Muscle of back (tissue), 11 donors: Measurements from ENCODE around the gene CRTC1. TPM values are rescaled to one million over a fixed set of nuclear protein-coding genes. Genes with fewer than 3 reads are reported as not detected.

Source experiments
- DNase-seq, 3 donors: peaks; one replicate each; pipeline versions ENCODE4 v3.0.0 to v3.0.0-alpha.2; 2013
- polyA plus RNA-seq, 10 donors: library from polyadenylated mRNA; unstranded; fragments of 120-200 nt; gene quantifications; one replicate each; pipeline ENCODE4 v1.2.1, GENCODE V29; 2013; ENCODE audit not compliant: insufficient read length in 10 of 10

The CRTC1 gene
- polyA plus RNA-seq, 10 donors, result 10.5 to 14.4 (median 11.5) TPM

GRCh38 chr19:18650468-18651041 lies 32.9 kb upstream of the CRTC1 start:
- peak; percentile 38 to 91 (median 73) for DNase-seq

- DNase-seq, result no peak
These were observed 32.2 kb upstream of the CRTC1 start for GRCh38 chr19:18651300-18651699.

- DNase-seq, result no peak
These were observed 31.7 kb upstream of the CRTC1 start for GRCh38 chr19:18651733-18652132.

GRCh38 chr19:18653853-18654252 lies 29.6 kb upstream of the CRTC1 start:
- DNase-seq, result no peak

- no peak for DNase-seq
These were observed 29.0 kb upstream of the CRTC1 start for GRCh38 chr19:18654469-18654868.

- DNase-seq, result no peak
These were observed 28.2 kb upstream of the CRTC1 start for GRCh38 chr19:18655173-18655844.

GRCh38 chr19:18656337-18657086 lies 27.0 kb upstream of the CRTC1 start:
- no peak for DNase-seq

- peak in 1 of 3 donors; percentile 74 for DNase-seq
These were observed 25.7 kb upstream of the CRTC1 start for GRCh38 chr19:18657590-18658365.

- DNase-seq, result no peak
These were observed 25.1 kb upstream of the CRTC1 start for GRCh38 chr19:18658366-18658855.

- DNase-seq, result peak; percentile 34 to 91 (median 73)
These were observed 24.0 kb upstream of the CRTC1 start for GRCh38 chr19:18659281-18660050.

- no peak for DNase-seq
These were observed 23.2 kb upstream of the CRTC1 start for GRCh38 chr19:18660051-18660910.

GRCh38 chr19:18660939-18661670 lies 22.4 kb upstream of the CRTC1 start:
- no peak for DNase-seq

GRCh38 chr19:18662972-18663732 lies 20.3 kb upstream of the CRTC1 start:
- no peak for DNase-seq

GRCh38 chr19:18663940-18664530 lies 19.4 kb upstream of the CRTC1 start:
- DNase-seq, result no peak

- DNase-seq, result no peak
These were observed 17.7 kb upstream of the CRTC1 start for GRCh38 chr19:18665771-18666202.

GRCh38 chr19:18666317-18666716 lies 17.2 kb upstream of the CRTC1 start:
- no peak for DNase-seq

GRCh38 chr19:18666784-18667183 lies 16.7 kb upstream of the CRTC1 start:
- no peak for DNase-seq
